HUES6 (cell line): ENCODE data around the gene KCNAB1.

ENCODE experiments used
- H3K27ac ChIP-seq: 2 replicates; pipeline ENCODE4 v1.7.0; 2013; ENCODE audit warnings: low read depth, mild to moderate bottlenecking, low read length, inconsistent platforms
- H3K27me3 ChIP-seq: 2 replicates; pipeline ENCODE4 v1.6.1; 2013; ENCODE audit warnings: low read length; ENCODE audit not compliant: control insufficient read depth, insufficient read depth
- H3K36me3 ChIP-seq: 2 replicates; pipeline ENCODE4 v1.6.1; 2013; ENCODE audit warnings: low read length; ENCODE audit not compliant: control insufficient read depth, insufficient read depth
- H3K4me1 ChIP-seq: 2 replicates; pipeline ENCODE4 v1.6.1; 2013; ENCODE audit warnings: low read length; ENCODE audit not compliant: control insufficient read depth, insufficient read depth
- H3K4me3 ChIP-seq: 2 replicates; pipeline ENCODE4 v1.5.1; 2013; ENCODE audit warnings: low read depth, low read length
- H3K9ac ChIP-seq: one replicate; pipeline ENCODE4 v1.6.1; 2013; ENCODE audit warnings: mild to moderate bottlenecking, low read length
- H3K9me3 ChIP-seq: 2 replicates; pipeline ENCODE4 v1.6.1; 2013; ENCODE audit warnings: low read depth, low read length; ENCODE audit not compliant: control insufficient read depth, insufficient read depth

The KCNAB1 gene

DNA sequence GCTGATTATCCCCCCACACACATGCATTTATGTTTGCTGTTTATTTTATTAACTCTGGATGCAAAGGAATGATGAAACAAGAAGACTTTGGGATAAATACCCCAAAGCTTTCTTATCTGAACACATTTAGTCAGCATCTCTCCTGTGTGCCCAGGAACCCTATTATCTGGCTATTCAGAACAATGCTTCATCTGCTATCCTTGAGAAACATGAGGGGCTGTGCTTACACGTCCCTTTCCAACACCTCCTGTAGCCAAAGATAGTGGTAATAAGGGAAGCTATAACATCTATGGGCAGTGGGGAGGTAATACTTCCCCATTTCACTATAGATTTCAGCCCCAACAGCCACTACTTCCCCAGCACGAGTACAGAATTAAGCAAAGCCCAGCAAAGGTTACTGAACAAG lies 339.8 kb downstream of the KCNAB1 start:
- no peak overlapping the region for H3K4me3 ChIP-seq
- H3K36me3 ChIP-seq = no peaks in the 10 kb centered on the region
- H3K27ac ChIP-seq = no peak overlapping the region
- no peaks in the 10 kb centered on the region for H3K27me3 ChIP-seq
- no peak overlapping the region for H3K9ac ChIP-seq
- peaks cover 46% of the 10 kb centered on the region for H3K4me1 ChIP-seq
- H3K9me3 ChIP-seq = no peaks in the 10 kb centered on the region

DNA sequence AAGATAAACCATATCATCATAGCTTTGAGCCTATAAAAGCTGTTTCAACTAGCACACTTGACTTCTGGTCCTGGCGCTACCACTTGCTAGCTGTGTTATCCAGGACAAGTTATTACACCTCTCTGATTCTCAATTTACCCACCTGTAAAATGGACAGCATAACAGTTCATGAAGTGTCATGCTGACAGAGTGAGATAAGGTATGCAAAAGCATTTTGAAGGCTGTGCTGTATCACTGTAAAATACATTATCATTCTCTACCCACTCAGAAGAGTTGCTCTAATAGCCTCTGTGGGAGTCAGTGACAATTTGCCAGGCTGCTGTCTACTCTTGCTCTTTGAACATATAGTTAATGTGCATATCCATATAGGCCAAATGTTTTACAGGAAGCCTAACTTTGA lies 341.5 kb downstream of the KCNAB1 start:
- H3K27me3 ChIP-seq = no peaks in the 10 kb centered on the region
- no peak overlapping the region for H3K9ac ChIP-seq
- peaks cover 32% of the 10 kb centered on the region for H3K4me1 ChIP-seq
- H3K36me3 ChIP-seq = no peaks in the 10 kb centered on the region
- H3K4me3 ChIP-seq = no peak overlapping the region
- no peak overlapping the region for H3K27ac ChIP-seq
- no peaks in the 10 kb centered on the region for H3K9me3 ChIP-seq

DNA sequence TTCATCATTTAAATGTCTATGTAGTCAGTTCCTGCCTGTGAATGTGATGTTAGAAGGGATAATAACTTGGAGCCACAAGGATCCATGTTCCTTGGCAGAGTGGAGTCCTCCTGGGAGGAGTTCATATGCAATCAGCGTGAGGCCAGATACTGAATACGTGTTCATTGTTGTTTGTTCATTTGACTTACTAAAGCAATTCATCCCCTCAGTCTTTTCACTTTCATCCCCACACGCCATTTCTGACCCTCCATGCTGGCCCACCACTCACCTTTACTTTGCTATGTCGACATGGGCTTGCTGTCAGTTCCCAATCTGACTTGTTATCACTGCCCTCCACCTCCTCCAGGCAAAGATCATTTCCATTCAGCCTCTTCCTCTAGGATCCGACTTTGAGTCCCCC lies 342.7 kb downstream of the KCNAB1 start:
- Histone ChIP-seq H3K36me3 (no peaks in the 10 kb centered on the region), H3K4me3 (no peak overlapping the region), H3K27me3 (no peaks in the 10 kb centered on the region), H3K9me3 (no peaks in the 10 kb centered on the region), H3K27ac (no peak overlapping the region), H3K4me1 (peaks cover 20% of the 10 kb centered on the region), H3K9ac (no peak overlapping the region)

DNA sequence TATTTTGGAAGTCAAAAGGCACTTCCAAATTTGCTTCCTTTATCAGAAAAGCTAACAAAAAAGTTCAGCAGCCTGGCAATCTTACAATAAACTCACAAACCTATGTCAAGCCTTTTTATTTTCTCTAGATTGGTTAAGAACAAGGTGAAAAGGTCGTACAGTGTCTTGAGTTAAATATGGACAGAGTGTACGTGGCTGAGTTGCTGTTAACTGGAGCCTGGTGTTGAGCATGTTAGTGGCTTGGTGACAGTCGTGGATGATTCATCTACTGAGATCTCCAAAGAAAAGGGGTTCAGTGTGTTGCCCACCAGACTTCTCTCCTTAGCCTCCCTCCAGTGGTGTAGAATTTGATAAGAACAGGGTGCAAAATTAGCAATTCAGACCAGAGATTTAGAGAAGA lies 344.8 kb downstream of the KCNAB1 start:
- H3K4me3 ChIP-seq = no peak overlapping the region
- peaks cover 16% of the 10 kb centered on the region for H3K4me1 ChIP-seq
- H3K27me3 ChIP-seq = no peaks in the 10 kb centered on the region
- no peak overlapping the region for H3K9ac ChIP-seq
- no peaks in the 10 kb centered on the region for H3K9me3 ChIP-seq
- no peak overlapping the region for H3K27ac ChIP-seq
- no peaks in the 10 kb centered on the region for H3K36me3 ChIP-seq

DNA sequence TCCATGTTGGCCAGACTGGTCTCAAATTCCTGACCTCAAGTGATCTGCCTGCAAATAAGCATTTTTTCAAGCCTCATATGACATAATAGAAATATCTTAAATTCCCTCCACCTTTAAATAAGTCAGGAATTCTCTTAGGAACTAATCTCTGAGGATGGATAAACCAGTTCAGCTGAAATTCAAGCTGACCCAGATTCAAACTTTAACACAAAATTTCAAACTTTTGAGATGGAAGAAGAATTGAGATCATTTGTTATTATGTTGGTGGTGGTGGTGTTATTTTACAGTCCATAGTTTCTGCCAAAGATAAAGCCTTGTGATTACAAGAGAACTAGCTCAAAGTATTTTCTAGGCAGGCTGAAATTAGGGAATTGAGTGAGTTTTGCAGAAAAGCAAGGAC lies 349.1 kb downstream of the KCNAB1 start:
- H3K27me3 ChIP-seq = no peaks in the 10 kb centered on the region
- no peaks in the 10 kb centered on the region for H3K36me3 ChIP-seq
- H3K9ac ChIP-seq = no peak overlapping the region
- no peaks in the 10 kb centered on the region for H3K4me1 ChIP-seq
- H3K9me3 ChIP-seq = no peaks in the 10 kb centered on the region
- H3K27ac ChIP-seq = no peak overlapping the region
- H3K4me3 ChIP-seq = no peak overlapping the region

DNA sequence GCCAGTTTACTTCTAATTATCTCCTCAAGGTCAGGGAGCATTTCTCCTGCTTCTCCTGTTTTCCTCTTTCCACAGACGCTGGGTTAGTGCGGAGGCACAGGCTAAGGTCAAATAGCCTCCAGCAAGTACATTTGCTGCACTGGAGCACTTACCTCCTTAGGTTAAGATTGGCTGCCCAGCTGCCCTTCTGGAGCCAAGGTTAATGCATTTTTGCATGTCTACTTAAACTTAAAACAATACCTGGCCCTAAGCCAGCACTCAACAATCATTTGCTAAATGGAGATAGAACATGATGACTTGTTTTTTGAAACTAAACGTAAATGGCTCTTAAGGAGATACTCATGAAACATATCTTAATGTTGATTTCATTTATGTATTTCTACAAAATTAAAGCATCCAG lies 351.1 kb downstream of the KCNAB1 start:
- Histone ChIP-seq H3K4me1 (no peaks in the 10 kb centered on the region), H3K9ac (no peak overlapping the region), H3K9me3 (no peaks in the 10 kb centered on the region), H3K36me3 (no peaks in the 10 kb centered on the region), H3K27me3 (no peaks in the 10 kb centered on the region), H3K27ac (no peak overlapping the region), H3K4me3 (no peak overlapping the region)

DNA sequence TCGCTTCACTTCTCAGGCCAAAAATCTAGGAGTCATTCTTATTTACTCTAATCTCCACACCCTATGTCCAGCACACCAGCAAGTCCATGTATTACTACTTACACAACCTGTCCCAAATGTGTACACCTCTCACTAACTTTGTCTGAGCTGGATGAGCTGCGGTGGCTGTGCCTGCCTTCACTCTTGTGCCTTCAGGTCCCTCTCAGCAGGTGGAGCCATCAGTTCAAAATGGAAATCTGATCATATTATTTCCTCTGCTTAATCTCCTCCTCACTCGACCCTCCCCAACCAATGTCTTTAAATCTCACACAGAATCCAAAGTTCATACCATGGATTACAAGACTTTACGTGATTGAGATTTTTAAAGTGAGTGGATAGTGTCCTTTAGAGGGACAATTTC lies 351.8 kb downstream of the KCNAB1 start:
- H3K9ac ChIP-seq = no peak overlapping the region
- H3K4me1 ChIP-seq = no peaks in the 10 kb centered on the region
- no peaks in the 10 kb centered on the region for H3K27me3 ChIP-seq
- H3K36me3 ChIP-seq = no peaks in the 10 kb centered on the region
- H3K9me3 ChIP-seq = no peaks in the 10 kb centered on the region
- H3K27ac ChIP-seq = no peak overlapping the region
- H3K4me3 ChIP-seq = no peak overlapping the region

DNA sequence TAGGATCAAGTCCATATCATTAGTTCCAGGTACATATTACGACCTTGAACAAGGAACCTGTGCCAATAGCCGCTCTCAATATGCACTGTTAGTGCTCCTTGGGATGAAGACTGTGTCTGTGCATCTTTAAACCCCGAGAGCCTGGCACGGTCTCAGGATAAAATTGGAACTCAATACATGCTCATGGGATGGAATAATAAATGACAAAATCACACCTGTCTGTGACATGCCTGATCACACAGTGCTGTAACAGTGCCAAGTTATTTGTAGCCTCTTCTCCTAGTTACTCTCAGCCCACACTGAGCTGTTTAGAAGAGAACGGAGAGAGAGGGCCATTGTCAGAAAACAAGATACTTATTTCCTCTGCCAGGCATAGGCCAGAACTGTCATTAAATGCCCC lies 352.3 kb downstream of the KCNAB1 start:
- no peaks in the 10 kb centered on the region for H3K36me3 ChIP-seq
- no peak overlapping the region for H3K9ac ChIP-seq
- H3K27me3 ChIP-seq = no peaks in the 10 kb centered on the region
- no peak overlapping the region for H3K27ac ChIP-seq
- no peak overlapping the region for H3K4me3 ChIP-seq
- no peaks in the 10 kb centered on the region for H3K4me1 ChIP-seq
- H3K9me3 ChIP-seq = no peaks in the 10 kb centered on the region

DNA sequence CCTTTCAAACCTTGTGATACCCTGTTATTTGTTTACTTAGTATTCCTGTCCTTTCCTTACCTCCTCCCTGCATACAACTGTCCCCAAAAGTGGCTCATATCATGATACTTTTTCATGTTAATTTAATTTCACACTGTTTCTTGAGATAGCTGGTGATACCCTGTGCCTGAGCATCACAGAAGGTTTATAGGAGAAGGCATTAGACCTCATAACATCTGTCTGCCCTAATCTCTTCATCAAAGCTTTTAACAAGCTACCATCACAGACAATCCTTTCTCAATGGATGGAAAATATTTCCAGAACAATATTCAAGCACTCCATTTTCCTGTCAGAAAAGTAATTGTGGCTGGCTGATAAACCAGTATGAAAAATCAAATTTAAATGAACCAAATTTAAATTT lies 353.0 kb downstream of the KCNAB1 start:
- Histone ChIP-seq H3K9me3 (no peaks in the 10 kb centered on the region), H3K36me3 (no peaks in the 10 kb centered on the region), H3K4me1 (no peaks in the 10 kb centered on the region), H3K27me3 (no peaks in the 10 kb centered on the region), H3K9ac (no peak overlapping the region), H3K4me3 (no peak overlapping the region), H3K27ac (no peak overlapping the region)

DNA sequence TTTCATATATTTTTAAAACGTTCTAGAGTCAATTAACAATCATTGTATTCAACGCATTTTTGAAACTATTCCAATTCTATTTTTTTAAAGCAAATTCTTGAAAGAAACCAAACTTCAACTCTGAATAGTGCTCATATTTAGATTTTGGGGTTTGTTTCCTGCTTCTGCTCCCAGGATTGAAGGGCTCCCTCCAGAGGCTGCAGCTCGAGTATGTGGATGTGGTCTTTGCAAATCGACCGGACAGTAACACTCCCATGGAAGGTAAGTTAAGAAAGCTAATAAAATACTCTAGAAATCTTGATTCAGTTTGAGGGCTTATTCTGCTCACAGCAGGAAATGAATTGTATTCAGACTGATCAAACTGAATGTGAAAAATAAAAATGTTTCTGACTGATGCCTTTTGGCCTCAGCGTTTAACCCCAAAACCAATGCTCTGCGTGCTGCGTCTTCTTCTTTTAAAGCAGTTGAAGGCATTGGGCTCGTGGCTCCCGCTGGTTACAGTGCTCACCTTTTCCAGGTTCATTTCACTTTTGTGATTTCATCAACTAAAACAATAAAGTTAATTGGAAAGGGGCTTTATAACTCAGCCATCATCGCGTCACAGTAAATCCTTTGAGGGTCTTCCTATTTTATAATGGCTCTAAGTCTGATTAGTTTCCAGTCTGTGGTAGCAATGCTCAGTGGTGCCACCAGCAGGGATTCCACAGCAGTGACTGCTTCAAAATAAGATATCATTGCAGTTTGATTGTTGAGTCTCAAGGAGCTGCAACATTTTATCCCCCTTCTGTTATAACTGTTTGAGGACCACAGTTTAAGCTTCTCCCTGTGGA lies 354.4 kb downstream of the KCNAB1 start:
- H3K4me3 ChIP-seq = peak overlapping the region; percentile 52

DNA sequence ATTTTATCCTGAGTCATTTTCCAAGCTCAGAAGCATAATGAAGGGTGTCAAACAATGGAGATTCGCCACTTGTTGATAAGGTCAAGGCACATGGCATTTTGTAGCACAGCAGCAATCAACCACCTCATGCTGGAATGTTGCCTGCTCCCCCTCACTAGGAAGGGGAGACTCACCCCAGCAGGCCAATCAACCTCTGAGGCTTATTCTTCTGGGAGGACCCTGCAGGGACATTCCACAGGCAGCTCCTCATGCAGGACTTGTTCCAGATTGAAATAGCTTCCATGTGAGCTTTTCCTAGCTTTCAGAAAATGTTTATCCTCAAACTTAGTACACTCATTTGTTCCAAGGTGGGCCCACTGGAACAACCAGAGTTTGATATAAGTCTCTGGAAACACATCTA lies 356.9 kb downstream of the KCNAB1 start:
- Histone ChIP-seq H3K27ac (no peak overlapping the region), H3K36me3 (no peaks in the 10 kb centered on the region), H3K27me3 (no peaks in the 10 kb centered on the region), H3K9ac (no peak overlapping the region), H3K4me1 (no peaks in the 10 kb centered on the region), H3K4me3 (no peak overlapping the region), H3K9me3 (no peaks in the 10 kb centered on the region)

More for the DNA sequence above, 354.4 kb downstream of the KCNAB1 start:
- H3K9me3 ChIP-seq = no peaks in the 10 kb centered on the region
- H3K27ac ChIP-seq = no peak overlapping the region
- H3K27me3 ChIP-seq = no peaks in the 10 kb centered on the region
- no peaks in the 10 kb centered on the region for H3K36me3 ChIP-seq
- no peaks in the 10 kb centered on the region for H3K4me1 ChIP-seq
- no peak overlapping the region for H3K9ac ChIP-seq
